GM19395 (cell line): ENCODE results near the gene ATP8B3.

Experiments used
- ATAC-seq: cut with Tn5 transposase; IDR thresholded peaks from one replicate; pipeline ENCODE4 v1.9.1; 2021; ENCODE audit warnings: mild to moderate bottlenecking, moderate library complexity; ENCODE audit not compliant: unreplicated experiment

Gene ATP8B3

GRCh38 chr19:1758959-1759903 lies 52.8 kb downstream of the ATP8B3 start:
- ATAC-seq = no peak

GRCh38 chr19:1758231-1758577 lies 53.9 kb downstream of the ATP8B3 start:
- no peak for ATAC-seq

- ATAC-seq = no peak
Measured at GRCh38 chr19:1757468-1758230, 54.4 kb downstream of the ATP8B3 start.

GRCh38 chr19:1756705-1757465 lies 55.2 kb downstream of the ATP8B3 start:
- ATAC-seq = no peak

- ATAC-seq = no peak
Measured at GRCh38 chr19:1756264-1756663, 55.8 kb downstream of the ATP8B3 start.

- no peak for ATAC-seq
Measured at GRCh38 chr19:1755467-1756171, 56.5 kb downstream of the ATP8B3 start.

- no peak for ATAC-seq
Measured at GRCh38 chr19:1754636-1755466, 57.2 kb downstream of the ATP8B3 start.

GRCh38 chr19:1754018-1754635 lies 57.9 kb downstream of the ATP8B3 start:
- no peak for ATAC-seq

- ATAC-seq = no peak
Measured at GRCh38 chr19:1752757-1753728, 59.0 kb downstream of the ATP8B3 start, which contains the start of gene ONECUT3. TSS of gene ONECUT3 (plus strand) at chr19:1753506. CDS start at chr19:1753663, 157 bp downstream.

GRCh38 chr19:1752009-1752756 lies 59.9 kb downstream of the ATP8B3 start:
- ATAC-seq = no peak

- no peak for ATAC-seq
Measured at GRCh38 chr19:1751367-1752008, 60.6 kb downstream of the ATP8B3 start.

- ATAC-seq = no peak
Measured at GRCh38 chr19:1750343-1751021, 61.6 kb downstream of the ATP8B3 start.

- no peak for ATAC-seq
Measured at GRCh38 chr19:1749373-1750342, 62.4 kb downstream of the ATP8B3 start.

GRCh38 chr19:1748873-1749341 lies 63.2 kb downstream of the ATP8B3 start:
- no peak for ATAC-seq
